ENCODE data around the gene ACSL4. TPM values are rescaled to one million over a fixed set of nuclear protein-coding genes. Genes with fewer than 3 reads are reported as not detected.

The ACSL4 gene
- total RNA-seq, 4 donors from 2014 or later: 17.9 to 68.7 (median 26.6) TPM

DNA sequence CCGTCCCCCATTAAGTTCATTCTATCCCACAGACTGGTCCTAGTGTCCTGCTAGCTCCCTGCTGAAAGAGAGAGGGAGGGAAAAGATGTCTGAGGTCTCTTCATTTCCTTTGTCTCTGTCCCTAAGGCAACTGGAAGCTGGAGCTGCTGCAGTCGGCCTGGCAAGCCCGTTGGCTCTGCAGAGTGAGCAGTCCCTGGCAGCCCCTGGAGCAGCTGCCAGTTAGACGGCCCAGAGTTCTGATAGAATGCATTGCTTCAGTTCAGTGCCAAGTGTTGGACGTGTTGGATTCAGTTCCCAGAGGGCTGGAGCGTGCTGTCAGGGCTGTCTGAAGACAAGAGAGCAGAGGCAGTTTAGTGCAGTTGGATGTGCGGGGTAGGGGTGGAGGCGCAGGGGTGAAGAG, 109.1 kb downstream of the ACSL4 start:
- Histone ChIP-seq H3K27ac (no peak overlapping the region), H3K9me3 (no peaks in the 10 kb centered on the region), H3K36me3 (no peaks in the 10 kb centered on the region), H3K27me3 (peaks cover 0 to 25% of the 10 kb centered on the region in 2 donors), H3K4me3 (no peak overlapping the region), H3K4me1 (peaks cover 0 to 10% (median 0%) of the 10 kb centered on the region in 4 donors)
- DNase-seq (ENCODE audit: low spot score in 2 of 2): no peak
- 76 to 80% methylated on average over 5 to 8 of the region's 8 CpGs for WGBS, 2 donors
- TF ChIP-seq, protein P1, sequence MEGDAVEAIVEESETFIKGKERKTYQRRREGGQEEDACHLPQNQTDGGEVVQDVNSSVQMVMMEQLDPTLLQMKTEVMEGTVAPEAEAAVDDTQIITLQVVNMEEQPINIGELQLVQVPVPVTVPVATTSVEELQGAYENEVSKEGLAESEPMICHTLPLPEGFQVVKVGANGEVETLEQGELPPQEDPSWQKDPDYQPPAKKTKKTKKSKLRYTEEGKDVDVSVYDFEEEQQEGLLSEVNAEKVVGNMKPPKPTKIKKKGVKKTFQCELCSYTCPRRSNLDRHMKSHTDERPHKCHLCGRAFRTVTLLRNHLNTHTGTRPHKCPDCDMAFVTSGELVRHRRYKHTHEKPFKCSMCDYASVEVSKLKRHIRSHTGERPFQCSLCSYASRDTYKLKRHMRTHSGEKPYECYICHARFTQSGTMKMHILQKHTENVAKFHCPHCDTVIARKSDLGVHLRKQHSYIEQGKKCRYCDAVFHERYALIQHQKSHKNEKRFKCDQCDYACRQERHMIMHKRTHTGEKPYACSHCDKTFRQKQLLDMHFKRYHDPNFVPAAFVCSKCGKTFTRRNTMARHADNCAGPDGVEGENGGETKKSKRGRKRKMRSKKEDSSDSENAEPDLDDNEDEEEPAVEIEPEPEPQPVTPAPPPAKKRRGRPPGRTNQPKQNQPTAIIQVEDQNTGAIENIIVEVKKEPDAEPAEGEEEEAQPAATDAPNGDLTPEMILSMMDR (IDR thresholded peaks at IDR 0.05): no peak
- no peak for TF ChIP-seq EP300 (IDR thresholded peaks at IDR 0.05)

DNA sequence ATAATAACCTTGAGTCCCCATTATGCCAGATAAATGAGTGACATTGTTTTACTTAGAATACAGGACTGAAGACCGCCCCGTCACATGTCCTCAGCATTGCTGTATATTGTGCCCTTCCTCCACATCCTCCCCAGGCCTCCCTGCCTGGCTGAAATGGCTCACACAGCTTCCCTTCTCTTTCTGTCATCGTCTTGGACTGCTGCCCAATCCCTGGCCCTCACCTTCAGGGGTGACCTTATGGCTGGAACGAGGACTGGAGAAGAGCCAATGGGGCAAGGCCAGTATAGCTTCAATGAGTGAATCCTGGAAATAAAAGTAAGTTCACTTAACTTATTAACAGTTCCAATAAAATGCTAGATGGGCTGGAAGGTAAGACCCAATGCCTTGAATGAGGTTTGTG, 110.8 kb downstream of the ACSL4 start:
- DNase-seq (ENCODE audit: low spot score in 2 of 2): no peak
- Histone ChIP-seq H3K4me3 (no peak overlapping the region), H3K27me3 (peaks cover 0 to 25% of the 10 kb centered on the region in 2 donors), H3K4me1 (peaks cover 0 to 10% (median 0%) of the 10 kb centered on the region in 4 donors), H3K27ac (no peak overlapping the region), H3K9me3 (no peaks in the 10 kb centered on the region), H3K36me3 (no peaks in the 10 kb centered on the region)
- TF ChIP-seq, protein P1 (IDR thresholded peaks at IDR 0.05): no peak
- no peak for TF ChIP-seq EP300 (IDR thresholded peaks at IDR 0.05)
- TF ChIP-seq POLR2A (IDR thresholded peaks at IDR 0.05): no peak
- 75% methylated on average over 4 of the region's 4 CpGs for WGBS, 2 donors

DNA sequence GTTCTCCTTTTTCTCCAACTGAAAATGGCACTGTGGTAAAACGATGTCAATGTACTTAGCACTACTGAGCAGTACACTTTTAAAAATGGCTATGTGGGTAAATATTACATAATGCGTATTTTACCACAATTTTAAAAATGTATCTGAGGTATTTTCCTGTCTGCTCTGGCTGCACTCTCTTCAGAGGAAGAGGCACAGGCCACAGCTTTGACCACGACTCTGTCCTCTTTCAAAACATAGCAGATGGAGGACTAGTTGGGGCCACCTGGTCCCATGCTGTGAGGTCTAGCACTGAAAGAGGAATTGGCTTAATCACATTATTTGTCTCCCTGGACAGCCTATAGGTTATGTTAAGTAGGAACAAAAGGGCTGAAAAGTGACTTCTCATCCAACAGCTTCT, 113.3 kb downstream of the ACSL4 start:
- TF ChIP-seq, protein P1 (IDR thresholded peaks at IDR 0.05): no peak
- TF ChIP-seq POLR2A (IDR thresholded peaks at IDR 0.05): no peak
- no peak for TF ChIP-seq EP300 (IDR thresholded peaks at IDR 0.05)
- Histone ChIP-seq H3K4me1 (peaks cover 0 to 2% (median 0%) of the 10 kb centered on the region in 4 donors), H3K36me3 (no peaks in the 10 kb centered on the region), H3K27ac (no peak overlapping the region), H3K4me3 (no peak overlapping the region), H3K9me3 (no peaks in the 10 kb centered on the region), H3K27me3 (peaks cover 0 to 20% of the 10 kb centered on the region in 2 donors)
- 63 to 71% methylated on average over 3 of the region's 3 CpGs for WGBS, 2 donors
- DNase-seq (ENCODE audit: low spot score in 2 of 2): no peak

DNA sequence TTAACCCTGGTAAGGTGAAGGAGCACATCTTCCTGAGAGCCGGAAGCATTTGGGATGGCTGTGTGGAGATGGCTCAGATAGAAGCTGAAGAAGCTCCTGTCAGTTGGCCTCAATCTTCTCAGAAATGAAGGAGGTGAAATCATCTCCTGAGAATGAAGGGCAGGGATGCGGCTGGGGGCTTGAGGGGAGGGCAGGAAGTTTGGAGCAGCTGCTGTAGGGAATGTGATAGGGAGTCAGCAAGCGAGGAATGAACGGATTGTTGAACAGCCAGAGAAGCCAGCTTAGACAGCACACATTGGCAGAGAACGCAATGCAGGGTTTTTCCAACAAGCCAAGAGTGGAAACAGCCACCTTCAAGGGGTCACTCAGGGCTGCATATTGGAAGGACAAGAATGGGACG, 118.1 kb downstream of the ACSL4 start:
- no peak for DNase-seq (ENCODE audit: low spot score in 2 of 2)
- Histone ChIP-seq H3K36me3 (no peaks in the 10 kb centered on the region), H3K27me3 (peaks cover 0 to 14% of the 10 kb centered on the region in 2 donors), H3K27ac (no peak overlapping the region), H3K4me3 (no peak overlapping the region), H3K4me1 (no peaks in the 10 kb centered on the region), H3K9me3 (no peaks in the 10 kb centered on the region)
- TF ChIP-seq EP300 (IDR thresholded peaks at IDR 0.05): no peak
- TF ChIP-seq POLR2A (IDR thresholded peaks at IDR 0.05): no peak
- TF ChIP-seq, protein P1 (IDR thresholded peaks at IDR 0.05): no peak
- WGBS, 2 donors: 72 to 80% methylated on average over 6 of the region's 6 CpGs

DNA sequence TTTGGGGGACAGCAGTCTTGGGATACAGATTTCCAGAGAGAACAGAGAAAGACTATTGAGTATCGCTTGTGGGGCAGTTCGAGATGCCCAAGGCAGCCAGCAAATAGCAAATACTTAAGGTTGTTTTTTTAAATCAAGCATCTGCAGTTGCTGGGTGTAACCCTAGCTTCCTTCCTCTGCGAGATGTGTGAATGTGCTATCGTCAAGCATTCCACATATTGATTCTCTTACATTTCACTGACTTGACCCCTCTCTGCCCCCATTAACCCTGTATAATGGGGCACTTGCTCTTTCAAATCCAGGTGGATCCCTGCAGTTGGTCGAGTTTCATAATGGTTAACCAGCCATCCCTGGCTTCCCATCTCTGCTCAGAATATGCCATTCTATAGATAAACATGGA, 131.6 kb downstream of the ACSL4 start:
- TF ChIP-seq EP300 (IDR thresholded peaks at IDR 0.05) (no peak), POLR2A (IDR thresholded peaks at IDR 0.05) (no peak)
- TF ChIP-seq, protein P1 (IDR thresholded peaks at IDR 0.05): no peak
- no peak overlapping the region for H3K4me3 ChIP-seq
- H3K27me3 ChIP-seq: peaks cover 0 to 41% of the 10 kb centered on the region in 2 donors
- 52 to 61% methylated on average over 5 of the region's 5 CpGs for WGBS, 2 donors
- H3K9me3 ChIP-seq: peaks cover 0 to 4% (median 0%) of the 10 kb centered on the region in 4 donors
- H3K27ac ChIP-seq: no peak overlapping the region
- no peaks in the 10 kb centered on the region for H3K36me3 ChIP-seq
- H3K4me1 ChIP-seq: no peaks in the 10 kb centered on the region
- no peak for DNase-seq (ENCODE audit: low spot score in 2 of 2)
